ENCODE results near the gene NFE2L2. TPM values are rescaled to one million over a fixed set of nuclear protein-coding genes. Genes with fewer than 3 reads are reported as not detected.

Gene NFE2L2
- total RNA-seq, 5 donors from 2014 or later (not counting 1 experiment from before 2014, with no cell fraction given): 54.3 to 77.0 (median 73.8) TPM

Other genes with a start within 250 kb of the NFE2L2 start
- gene HNRNPA3, start 51.9 kb downstream of the NFE2L2 start, total RNA-seq: 100 to 1,000 TPM; 134 to 220 (median 151) TPM
- 10 to 100 TPM; 26.1 to 32.3 (median 29.6) TPM for gene AGPS, start 128.0 kb upstream of the NFE2L2 start, total RNA-seq